GM12873 (cell line): ENCODE data around the gene CCL8.

Source experiments
- TF ChIP-seq, protein P1 (sequence below): IDR thresholded peaks from 2 replicates; pipeline ENCODE4 v1.5.1; 2012; ENCODE audit warnings: low read depth, mild to moderate bottlenecking, moderate library complexity, low read length, control low read depth; ENCODE audit not compliant: insufficient read depth; ENCODE audit errors: missing control alignments

Gene CCL8

GRCh38 chr17:34291721-34292348 is 27.4 kb upstream of the CCL8 start:
- TF ChIP-seq, protein P1, sequence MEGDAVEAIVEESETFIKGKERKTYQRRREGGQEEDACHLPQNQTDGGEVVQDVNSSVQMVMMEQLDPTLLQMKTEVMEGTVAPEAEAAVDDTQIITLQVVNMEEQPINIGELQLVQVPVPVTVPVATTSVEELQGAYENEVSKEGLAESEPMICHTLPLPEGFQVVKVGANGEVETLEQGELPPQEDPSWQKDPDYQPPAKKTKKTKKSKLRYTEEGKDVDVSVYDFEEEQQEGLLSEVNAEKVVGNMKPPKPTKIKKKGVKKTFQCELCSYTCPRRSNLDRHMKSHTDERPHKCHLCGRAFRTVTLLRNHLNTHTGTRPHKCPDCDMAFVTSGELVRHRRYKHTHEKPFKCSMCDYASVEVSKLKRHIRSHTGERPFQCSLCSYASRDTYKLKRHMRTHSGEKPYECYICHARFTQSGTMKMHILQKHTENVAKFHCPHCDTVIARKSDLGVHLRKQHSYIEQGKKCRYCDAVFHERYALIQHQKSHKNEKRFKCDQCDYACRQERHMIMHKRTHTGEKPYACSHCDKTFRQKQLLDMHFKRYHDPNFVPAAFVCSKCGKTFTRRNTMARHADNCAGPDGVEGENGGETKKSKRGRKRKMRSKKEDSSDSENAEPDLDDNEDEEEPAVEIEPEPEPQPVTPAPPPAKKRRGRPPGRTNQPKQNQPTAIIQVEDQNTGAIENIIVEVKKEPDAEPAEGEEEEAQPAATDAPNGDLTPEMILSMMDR: no peak

DNA sequence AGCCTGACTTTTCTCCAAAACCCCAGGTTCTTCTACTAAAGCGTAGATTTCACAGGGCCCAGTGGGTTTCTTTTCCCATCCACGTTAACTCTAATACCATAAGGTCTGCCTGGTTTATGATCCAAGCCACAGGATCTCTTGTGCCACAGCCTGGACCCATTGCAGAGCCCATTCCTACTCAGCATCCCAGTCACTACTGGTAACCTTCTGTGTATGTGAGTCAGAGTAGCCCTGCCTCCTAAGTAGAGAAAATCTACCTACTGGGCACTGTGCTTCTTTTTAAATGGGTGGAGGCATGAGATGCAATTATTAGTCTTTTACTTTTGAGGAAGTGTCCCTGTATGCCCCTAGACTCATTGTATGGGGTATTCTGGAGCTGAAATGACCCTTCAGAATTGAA is 20.2 kb upstream of the CCL8 start:
- TF ChIP-seq, protein P1: no peak

DNA sequence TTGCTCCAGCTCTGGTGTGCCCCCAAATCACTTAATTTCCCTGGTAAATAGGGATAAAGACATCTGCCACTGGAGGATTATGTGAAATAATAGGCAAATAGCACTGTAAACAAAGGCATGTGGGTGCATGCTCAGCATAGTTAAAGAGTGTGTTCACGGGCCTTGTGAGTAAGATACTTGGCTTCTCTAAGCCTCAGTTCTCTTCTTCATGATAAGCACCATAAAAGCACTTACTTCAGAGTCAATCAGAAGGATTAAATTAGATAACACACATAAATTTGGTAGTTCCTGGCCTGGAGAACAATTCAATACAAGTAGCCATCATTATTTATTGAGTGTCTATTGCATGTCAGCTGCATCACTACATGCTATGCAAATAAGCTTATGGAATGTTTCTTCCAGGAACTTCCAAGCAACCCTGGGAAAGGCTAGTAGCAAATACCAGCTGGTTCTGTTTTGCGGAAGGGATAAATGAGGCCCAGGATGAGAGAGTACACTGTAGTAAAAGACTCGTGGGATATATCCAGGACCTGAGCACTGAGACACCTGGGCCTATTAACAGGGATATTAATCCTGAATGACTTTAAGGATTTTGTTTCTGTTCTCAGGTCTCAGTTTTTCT is 19.2 kb upstream of the CCL8 start:
- TF ChIP-seq, protein P1: no peak

- TF ChIP-seq, protein P1: no peak
Observed at GRCh38 chr17:34300652-34301370, 18.4 kb upstream of the CCL8 start.

DNA sequence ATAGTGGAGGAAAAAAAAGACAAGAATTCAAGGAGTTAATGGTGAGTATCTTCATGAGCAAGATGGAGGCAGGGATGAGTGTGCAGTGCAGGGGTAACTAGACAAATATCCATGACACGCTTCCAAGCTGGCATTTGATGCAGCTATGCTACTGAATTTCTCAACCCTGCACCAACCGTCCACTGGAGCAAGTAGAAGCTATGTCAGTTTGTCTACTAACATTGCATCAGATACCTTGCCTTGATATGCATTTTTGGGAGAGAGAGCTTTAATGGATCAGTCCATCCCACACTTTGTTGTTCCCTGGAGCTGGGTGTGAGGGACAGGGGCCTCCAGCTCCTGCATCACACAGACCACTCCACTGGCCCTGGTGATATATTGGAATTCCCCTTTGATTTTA is 17.2 kb upstream of the CCL8 start:
- TF ChIP-seq, protein P1: no peak

DNA sequence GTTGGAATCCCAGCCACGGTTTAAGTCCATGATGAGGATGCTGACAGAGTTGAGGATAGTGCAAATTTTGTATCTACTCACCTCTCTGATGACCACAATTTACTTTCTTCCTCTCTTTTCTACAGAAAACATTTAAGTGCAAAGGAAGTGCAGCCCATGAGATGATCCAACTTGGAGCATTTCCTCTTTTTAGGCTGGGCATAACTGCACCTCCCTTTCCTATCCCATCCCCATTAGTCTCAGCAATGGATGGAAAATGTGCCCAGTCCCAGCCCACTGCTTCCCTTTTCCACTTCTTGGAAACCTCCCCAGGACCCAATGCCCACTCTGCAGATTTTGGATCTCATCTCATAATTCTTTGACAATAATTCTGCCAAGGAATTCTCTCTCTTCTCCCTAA is 16.6 kb upstream of the CCL8 start:
- TF ChIP-seq, protein P1: no peak

- TF ChIP-seq, protein P1: no peak
Observed at GRCh38 chr17:34303606-34304005, 15.6 kb upstream of the CCL8 start.
